LNCaP clone FGC (cell line): ENCODE data around the gene MUC5AC.
"Not testable (repeated sequence)": the region's sequence is repeated elsewhere in the genome, so short reads cannot be mapped to it uniquely, and the experiment has no call there.

ENCODE experiments used
- DNase-seq: peaks from one replicate; pipeline ENCODE4 v3.0.0-alpha.2; 2011; ENCODE audit warnings: low read depth
- H3K4me3 ChIP-seq: 2 replicates; pipeline ENCODE4 v1.5.1; 2011; ENCODE audit warnings: mild to moderate bottlenecking, low read depth, low read length, control low read depth
- CTCF ChIP-seq: IDR thresholded peaks from 2 replicates; pipeline ENCODE4 v1.5.1; 2012; ENCODE audit warnings: mild to moderate bottlenecking; ENCODE audit not compliant: control insufficient read depth, insufficient read depth; ENCODE audit errors: extremely low read depth

MUC5AC gene

DNA sequence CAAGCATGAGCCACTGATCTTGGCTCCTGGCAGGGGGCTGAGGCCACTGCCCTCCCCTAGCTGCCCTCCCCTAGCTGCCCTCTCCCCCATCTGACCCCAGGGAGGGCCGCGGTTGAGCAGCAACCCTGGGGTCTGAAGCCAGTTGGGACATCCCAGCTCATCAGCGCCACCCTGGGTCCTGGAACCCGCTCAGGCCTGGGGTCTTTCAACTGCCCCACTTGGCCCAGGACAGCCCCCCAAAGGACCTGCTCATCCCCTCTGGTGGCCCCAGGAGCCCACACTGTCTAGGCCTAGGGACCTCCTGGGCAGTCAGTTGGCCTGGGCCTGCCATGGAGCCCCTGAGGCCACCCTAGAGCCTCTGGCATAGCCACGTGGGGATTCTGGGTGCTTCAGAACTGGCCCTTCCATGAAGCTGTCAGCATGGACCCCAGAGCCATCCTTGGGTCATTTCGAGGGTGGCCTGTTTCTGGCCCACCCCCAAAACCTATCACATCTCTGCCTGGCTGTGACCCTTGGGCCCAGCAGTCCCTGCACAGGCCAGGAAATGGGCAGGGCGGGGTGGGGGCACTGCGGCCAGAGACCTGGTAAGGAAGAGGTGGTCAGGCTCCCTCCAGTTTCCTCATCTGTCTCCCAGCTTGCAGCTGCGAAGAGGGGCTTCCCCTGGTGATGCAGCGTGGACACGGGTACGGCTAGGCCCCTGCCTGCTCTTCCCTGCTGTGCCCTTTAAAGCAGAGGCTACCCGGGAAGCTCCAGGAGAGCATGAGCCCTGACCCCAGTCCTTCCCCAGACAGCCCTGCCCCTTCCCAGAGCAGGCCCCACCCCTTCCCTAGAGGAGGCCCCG is 45.2 kb upstream of the MUC5AC start:
- no peak for DNase-seq
- no peak overlapping the region for H3K4me3 ChIP-seq
- no peak for TF ChIP-seq CTCF

DNA sequence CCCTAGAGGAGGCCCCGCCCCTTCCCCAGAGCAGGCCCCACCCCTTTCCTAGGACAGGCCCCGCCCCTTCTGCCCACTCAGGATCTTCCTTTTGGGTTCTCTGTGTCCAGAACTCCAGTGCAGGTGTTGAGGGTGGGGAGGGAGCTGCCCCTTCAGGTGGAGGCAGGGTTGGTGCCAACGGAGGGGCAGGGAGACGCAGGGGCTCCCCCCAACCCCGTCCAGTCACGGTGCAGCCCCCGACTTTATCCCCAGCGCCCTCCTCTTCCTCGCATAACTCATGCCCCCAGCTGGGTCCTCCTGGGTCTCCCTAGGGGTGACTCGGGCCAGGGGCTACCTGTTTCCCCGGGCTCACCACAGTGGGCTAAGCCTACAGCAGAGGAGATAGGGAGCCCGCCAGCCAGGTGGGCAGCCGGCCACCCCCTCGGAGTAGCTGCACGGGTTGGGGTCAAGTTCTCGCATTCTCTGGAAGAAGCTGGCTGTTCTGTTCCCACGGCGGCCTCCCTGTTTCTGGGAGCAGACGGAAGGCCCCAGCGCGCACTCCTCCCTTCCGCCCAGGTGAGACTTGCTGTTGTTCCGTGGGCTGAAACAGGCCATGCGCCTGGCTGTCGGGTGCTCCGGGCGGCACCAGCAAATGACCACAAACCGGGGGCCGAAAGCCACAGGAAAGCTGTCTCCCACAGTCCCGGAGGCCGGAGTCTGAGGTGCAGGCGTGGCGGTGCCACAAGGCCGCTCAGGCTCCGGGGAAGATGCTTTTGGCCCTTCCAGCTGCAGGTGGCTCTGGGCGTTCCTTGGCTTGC is 44.1 kb upstream of the MUC5AC start:
- DNase-seq, result no peak
- no peak for TF ChIP-seq CTCF
- H3K4me3 ChIP-seq, result no peak overlapping the region

DNA sequence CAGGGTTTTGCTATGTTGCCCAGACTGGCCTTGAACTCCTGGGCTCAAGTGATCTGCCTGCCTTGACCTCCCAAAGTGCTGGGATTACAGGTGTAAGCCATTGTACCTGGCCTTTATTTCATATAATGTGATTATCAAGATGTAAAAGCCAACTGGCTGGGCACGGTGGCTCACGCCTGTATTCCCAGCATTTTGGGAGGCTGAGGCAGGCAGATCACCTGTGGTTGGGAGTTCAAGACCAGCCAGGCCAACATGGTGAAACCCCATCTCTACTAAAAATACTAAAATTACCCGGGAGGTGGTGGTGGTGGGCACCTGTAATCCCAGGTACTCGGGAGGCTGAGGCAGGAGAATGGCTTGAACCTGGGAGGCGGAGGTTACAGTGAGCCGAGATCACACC is 42.5 kb upstream of the MUC5AC start:
- not testable (repeated sequence) for DNase-seq, H3K4me3 ChIP-seq

GRCh38 chr11:1116104-1116503 is 41.6 kb upstream of the MUC5AC start:
- H3K4me3 ChIP-seq, result no peak overlapping the region
- no peak for DNase-seq
- no peak for TF ChIP-seq CTCF

- no peak for TF ChIP-seq CTCF
- no peak for DNase-seq
- H3K4me3 ChIP-seq, result no peak overlapping the region
These were observed 40.9 kb upstream of the MUC5AC start for GRCh38 chr11:1116666-1117390.

- DNase-seq, result no peak
- no peak overlapping the region for H3K4me3 ChIP-seq
- no peak for TF ChIP-seq CTCF
These were observed 39.8 kb upstream of the MUC5AC start for GRCh38 chr11:1117992-1118391.

DNA sequence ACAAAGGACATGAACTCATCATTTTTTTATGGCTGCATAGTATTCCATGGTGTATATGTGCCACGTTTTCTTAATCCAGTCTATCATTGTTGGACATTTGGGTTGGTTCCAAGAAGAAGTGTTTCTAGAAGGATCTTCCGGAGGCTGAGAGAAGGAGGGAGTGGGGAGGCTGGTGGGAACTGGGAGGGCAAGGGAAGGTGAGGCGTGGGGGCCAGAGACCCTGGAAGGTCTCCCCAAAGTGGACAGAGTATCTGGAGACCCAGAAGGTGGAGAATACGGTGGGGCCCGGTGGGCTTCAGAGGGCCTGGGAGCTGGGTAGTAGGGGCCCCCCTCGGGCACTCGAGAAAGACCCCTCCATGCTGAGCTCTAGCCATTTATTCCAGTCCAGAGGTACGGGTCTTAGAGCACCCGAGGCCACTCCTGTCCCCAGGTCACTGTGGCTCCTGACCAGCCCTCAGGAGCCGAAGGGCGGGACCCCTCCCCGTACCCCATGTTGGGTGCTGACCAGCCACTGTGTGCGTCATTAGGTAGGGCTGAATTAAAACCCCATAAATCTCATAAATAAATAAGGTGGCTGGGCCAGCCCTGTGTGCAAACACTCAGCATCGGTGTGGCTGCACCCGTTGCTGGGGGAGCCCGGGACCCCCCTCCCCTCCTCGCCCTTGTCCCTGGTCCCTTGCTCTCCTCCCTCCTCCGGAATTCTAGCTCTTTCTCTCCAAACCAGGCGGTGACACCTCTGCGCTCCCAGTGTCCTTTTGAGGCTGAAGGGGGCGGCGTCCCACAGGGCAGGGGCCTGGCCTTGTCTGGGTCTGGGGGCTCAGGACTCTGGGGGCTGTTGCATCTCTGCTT is 38.8 kb upstream of the MUC5AC start:
- TF ChIP-seq CTCF, result no peak
- DNase-seq, result no peak
- no peak overlapping the region for H3K4me3 ChIP-seq
